Measurements from ENCODE around the gene HOXD8.

DNA sequence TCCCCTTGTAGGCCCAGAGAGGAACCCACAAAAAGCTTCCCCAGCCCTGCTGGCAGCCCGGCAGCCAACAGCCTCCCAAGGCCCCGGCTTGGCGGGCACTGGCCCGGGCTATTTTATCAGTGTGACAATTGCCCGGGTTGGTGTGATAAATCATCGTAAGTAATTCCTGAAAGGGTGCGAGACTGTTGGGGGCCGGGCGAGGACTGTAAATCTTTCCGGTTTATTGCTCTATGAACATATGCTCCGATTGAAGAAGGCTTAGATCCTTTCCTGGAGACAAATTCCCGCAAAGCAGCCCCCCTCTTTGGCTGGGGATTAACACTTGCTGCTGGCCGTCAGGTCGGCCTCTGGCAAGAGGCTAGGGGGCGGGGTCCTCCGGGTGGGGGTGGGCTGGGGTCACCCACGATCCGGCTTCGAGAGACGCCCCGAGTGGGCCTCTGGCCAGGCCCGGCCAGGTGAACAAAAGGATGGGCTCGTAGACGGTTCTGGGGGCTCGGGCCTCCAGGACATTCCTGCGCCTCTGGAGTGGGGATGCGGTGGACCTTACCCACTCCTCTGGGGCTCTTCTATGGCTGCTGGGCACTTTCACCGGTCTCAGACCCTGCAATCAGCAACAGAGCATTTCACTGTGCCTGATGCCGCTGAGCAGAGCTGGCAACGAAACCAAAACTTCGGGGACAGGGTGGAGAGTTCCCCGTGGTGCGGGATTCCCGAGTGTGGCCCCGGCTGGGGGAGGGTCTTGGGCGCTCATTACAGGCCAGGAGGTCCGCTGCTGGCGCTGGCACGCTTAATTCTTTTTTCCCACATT, 29.6 kb downstream of the HOXD8 start:
- TF ChIP-seq POLR2AphosphoS5 (IDR thresholded peaks at IDR 0.05; ENCODE audit: low read depth, low read length), result no peak
- TF ChIP-seq, protein P1, sequence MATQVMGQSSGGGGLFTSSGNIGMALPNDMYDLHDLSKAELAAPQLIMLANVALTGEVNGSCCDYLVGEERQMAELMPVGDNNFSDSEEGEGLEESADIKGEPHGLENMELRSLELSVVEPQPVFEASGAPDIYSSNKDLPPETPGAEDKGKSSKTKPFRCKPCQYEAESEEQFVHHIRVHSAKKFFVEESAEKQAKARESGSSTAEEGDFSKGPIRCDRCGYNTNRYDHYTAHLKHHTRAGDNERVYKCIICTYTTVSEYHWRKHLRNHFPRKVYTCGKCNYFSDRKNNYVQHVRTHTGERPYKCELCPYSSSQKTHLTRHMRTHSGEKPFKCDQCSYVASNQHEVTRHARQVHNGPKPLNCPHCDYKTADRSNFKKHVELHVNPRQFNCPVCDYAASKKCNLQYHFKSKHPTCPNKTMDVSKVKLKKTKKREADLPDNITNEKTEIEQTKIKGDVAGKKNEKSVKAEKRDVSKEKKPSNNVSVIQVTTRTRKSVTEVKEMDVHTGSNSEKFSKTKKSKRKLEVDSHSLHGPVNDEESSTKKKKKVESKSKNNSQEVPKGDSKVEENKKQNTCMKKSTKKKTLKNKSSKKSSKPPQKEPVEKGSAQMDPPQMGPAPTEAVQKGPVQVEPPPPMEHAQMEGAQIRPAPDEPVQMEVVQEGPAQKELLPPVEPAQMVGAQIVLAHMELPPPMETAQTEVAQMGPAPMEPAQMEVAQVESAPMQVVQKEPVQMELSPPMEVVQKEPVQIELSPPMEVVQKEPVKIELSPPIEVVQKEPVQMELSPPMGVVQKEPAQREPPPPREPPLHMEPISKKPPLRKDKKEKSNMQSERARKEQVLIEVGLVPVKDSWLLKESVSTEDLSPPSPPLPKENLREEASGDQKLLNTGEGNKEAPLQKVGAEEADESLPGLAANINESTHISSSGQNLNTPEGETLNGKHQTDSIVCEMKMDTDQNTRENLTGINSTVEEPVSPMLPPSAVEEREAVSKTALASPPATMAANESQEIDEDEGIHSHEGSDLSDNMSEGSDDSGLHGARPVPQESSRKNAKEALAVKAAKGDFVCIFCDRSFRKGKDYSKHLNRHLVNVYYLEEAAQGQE (IDR thresholded peaks at IDR 0.05; ENCODE audit: insufficient read depth in 1 of 2, low read depth in 2 of 2, low read length in 2 of 2), result no peak
